Right atrium auricular region (tissue), 2 donors: Measurements from ENCODE around the gene TRAPPC2L. TPM values are rescaled to one million over a fixed set of nuclear protein-coding genes. Genes with fewer than 3 reads are reported as not detected.

ENCODE experiments used
- DNase-seq: peaks from one replicate; pipeline ENCODE4 v3.0.0-alpha.2; 2019; ENCODE audit warnings: low spot score
- H3K27ac ChIP-seq, 2 donors: fragments of 200-600 bp; sonication (generic); 1 replicate in 1 of 2; 2 replicates in 1 of 2; pipeline ENCODE4 v1.5.1; 2016 to 2019
- H3K27me3 ChIP-seq, 2 donors: fragments of 200-600 bp; sonication (generic); one replicate each; pipeline versions ENCODE4 v1.5.1 to v1.6.0; 2017 to 2019
- H3K36me3 ChIP-seq: fragments of 200-600 bp; sonication (generic); one replicate; pipeline ENCODE4 v1.5.1; 2016
- H3K4me1 ChIP-seq, 2 donors: fragments of 200-600 bp; sonication (generic); one replicate each; pipeline versions ENCODE4 v1.5.1 to v1.6.0; 2017 to 2019
- H3K4me3 ChIP-seq, 2 donors: fragments of 200-600 bp; sonication (generic); 1 replicate in 1 of 2; 2 replicates in 1 of 2; pipeline ENCODE4 v1.5.1; 2017 to 2019; ENCODE audit warnings: mild to moderate bottlenecking in 1 of 2, moderate library complexity in 1 of 2
- H3K9me3 ChIP-seq, 2 donors: fragments of 200-600 bp; sonication (generic); one replicate each; pipeline ENCODE4 v1.5.1; 2019
- CTCF ChIP-seq, 2 donors: fragments of 200-600 bp; sonication (generic); IDR thresholded peaks; one replicate each; pipeline ENCODE4 v1.5.1; 2019; ENCODE audit warnings: antibody characterized with exemption in 2 of 2
- total RNA-seq, 2 donors: library from RNA; depleted of rRNA; stranded (reverse); fragments of >200 nt; gene quantifications; one replicate each; pipeline ENCODE4 v1.1.0, GENCODE V29; 2016

The TRAPPC2L gene
- total RNA-seq, 2 donors from 2014 or later = 30.7 to 33.0 TPM

DNA sequence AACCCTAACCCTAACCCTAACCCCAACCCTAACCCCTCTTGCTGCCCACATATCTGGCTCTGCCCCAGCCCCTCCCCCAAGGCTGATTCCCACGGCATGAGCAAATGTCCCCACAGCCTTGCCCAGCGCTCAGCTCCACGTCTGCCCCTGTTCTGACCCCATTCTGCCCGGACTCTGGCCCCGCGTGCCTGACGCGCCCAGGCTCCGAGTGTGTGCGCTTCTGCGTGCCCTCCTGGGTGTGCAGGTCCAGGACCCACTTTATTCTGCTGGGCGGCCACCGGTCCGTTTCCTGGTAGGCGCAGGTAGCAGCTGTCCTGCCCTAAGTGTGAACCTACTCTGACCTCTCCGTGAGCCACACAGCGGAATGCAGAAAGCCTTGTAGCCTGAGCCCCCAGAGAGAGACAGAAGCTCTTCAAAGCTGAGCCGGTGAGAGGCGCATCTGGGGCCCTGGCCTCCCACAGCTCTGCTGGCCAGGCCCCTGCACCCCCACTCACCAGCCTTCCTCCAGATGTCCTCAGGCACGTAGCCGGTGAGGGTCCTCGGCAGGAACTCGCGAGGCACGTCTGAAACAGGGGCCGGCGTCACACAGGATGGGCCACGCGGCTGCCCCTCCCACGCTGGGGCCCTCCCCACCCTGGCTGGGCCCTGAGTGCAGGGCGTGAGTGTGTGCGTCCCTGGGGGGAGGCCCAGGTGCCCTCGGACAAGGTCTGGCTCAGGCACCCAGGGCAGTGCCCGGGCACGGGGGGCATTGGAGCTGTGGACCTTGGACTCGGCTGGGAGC lies 23.5 kb downstream of the TRAPPC2L start:
- H3K27me3 ChIP-seq = no peaks in the 10 kb centered on the region
- H3K9me3 ChIP-seq = no peaks in the 10 kb centered on the region
- H3K4me3 ChIP-seq = no peak overlapping the region
- no peak for DNase-seq
- H3K36me3 ChIP-seq = peaks cover 6% of the 10 kb centered on the region
- no peak overlapping the region for H3K27ac ChIP-seq
- TF ChIP-seq CTCF (IDR thresholded peaks at IDR 0.05) = no peak
- peaks cover 0 to 5% of the 10 kb centered on the region in 2 donors for H3K4me1 ChIP-seq

- Histone ChIP-seq H3K9me3 (no peaks in the 10 kb centered on the region), H3K4me3 (no peak overlapping the region), H3K4me1 (peaks cover 0 to 10% of the 10 kb centered on the region in 2 donors), H3K36me3 (peaks cover 6% of the 10 kb centered on the region), H3K27me3 (no peaks in the 10 kb centered on the region), H3K27ac (no peak overlapping the region)
- DNase-seq = no peak
- no peak for TF ChIP-seq CTCF (IDR thresholded peaks at IDR 0.05)
These were observed 24.2 kb downstream of the TRAPPC2L start for GRCh38 chr16:88881007-88881615.

DNA sequence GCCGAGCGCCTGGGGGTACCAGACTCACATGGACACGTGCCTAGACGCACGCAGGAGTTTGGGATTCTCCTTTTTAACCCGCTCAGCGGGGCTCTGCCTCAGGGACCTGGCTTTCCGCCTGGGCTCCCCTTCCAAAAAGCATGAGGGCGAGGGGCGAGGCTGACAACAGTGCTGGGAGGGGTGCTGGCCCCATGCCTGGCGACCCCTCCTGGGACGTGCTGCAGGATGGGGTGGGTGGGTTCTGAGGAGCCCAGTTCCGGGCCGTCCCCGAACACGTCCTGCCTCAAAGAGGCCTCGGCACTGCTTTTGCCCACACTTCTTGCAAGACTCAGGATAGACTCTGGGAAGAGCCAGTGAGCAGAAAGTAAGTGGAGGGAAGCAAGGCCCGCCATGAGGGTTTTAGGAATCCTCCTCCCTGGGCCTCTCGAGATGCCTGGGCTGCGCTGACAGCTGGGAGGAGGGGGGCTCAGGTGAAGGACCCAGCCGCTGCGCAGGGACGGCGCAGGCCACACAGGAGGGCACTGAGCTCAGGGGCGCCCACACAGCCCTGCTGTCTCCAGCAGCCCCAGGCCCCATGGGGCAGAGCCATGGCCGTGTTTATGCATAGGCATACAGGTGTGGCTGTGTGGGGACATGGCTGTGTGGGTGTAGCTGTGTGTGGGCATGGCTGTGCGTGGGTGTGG lies 24.9 kb downstream of the TRAPPC2L start:
- TF ChIP-seq CTCF (IDR thresholded peaks at IDR 0.05) = no peak
- H3K4me1 ChIP-seq = peaks cover 0 to 17% of the 10 kb centered on the region in 2 donors
- no peaks in the 10 kb centered on the region for H3K27me3 ChIP-seq
- H3K4me3 ChIP-seq = no peak overlapping the region
- DNase-seq = no peak
- no peak overlapping the region for H3K27ac ChIP-seq
- peaks cover 6% of the 10 kb centered on the region for H3K36me3 ChIP-seq
- no peaks in the 10 kb centered on the region for H3K9me3 ChIP-seq

GRCh38 chr16:88882358-88883030 lies 25.6 kb downstream of the TRAPPC2L start:
- H3K36me3 ChIP-seq = peaks cover 6% of the 10 kb centered on the region
- no peak for TF ChIP-seq CTCF (IDR thresholded peaks at IDR 0.05)
- no peaks in the 10 kb centered on the region for H3K9me3 ChIP-seq
- no peak overlapping the region for H3K4me3 ChIP-seq
- no peak overlapping the region for H3K27ac ChIP-seq
- DNase-seq = no peak
- H3K27me3 ChIP-seq = no peaks in the 10 kb centered on the region
- H3K4me1 ChIP-seq = peaks cover 0 to 24% of the 10 kb centered on the region in 2 donors

- Histone ChIP-seq H3K4me1 (peaks cover 0 to 31% of the 10 kb centered on the region in 2 donors), H3K36me3 (peaks cover 6% of the 10 kb centered on the region), H3K27ac (no peak overlapping the region), H3K9me3 (no peaks in the 10 kb centered on the region), H3K27me3 (no peaks in the 10 kb centered on the region), H3K4me3 (no peak overlapping the region)
- TF ChIP-seq CTCF (IDR thresholded peaks at IDR 0.05) = no peak
- DNase-seq = no peak
These were observed 26.4 kb downstream of the TRAPPC2L start for GRCh38 chr16:88883117-88883895.
